Sigmoid colon (tissue), 7 donors: ENCODE results near the gene FCGR2B. TPM values are rescaled to one million over a fixed set of nuclear protein-coding genes. Genes with fewer than 3 reads are reported as not detected.
"Not testable (repeated sequence)": the region's sequence is repeated elsewhere in the genome, so short reads cannot be mapped to it uniquely, and the experiment has no call there.

Source experiments
- DNase-seq: peaks from one replicate; pipeline ENCODE4 v3.0.0-alpha.2; 2019
- H3K27ac ChIP-seq, 4 donors: fragments of 200-600 bp; sonication (generic); one replicate each; pipeline ENCODE4 v1.5.1; 2016 to 2019; ENCODE audit warnings: mild to moderate bottlenecking in 1 of 4
- H3K27me3 ChIP-seq, 3 donors: fragments of 200-600 bp; sonication (generic); one replicate each; pipeline ENCODE4 v1.5.1; 2019; ENCODE audit warnings: mild to moderate bottlenecking in 1 of 3
- H3K36me3 ChIP-seq, 4 donors: fragments of 200-600 bp; sonication (generic); one replicate each; pipeline ENCODE4 v1.5.1; 2016 to 2019
- H3K4me1 ChIP-seq, 4 donors: fragments of 200-600 bp; sonication (generic); one replicate each; pipeline ENCODE4 v1.5.1; 2017 to 2019
- H3K4me3 ChIP-seq, 4 donors: fragments of 200-600 bp; sonication (generic); one replicate each; pipeline ENCODE4 v1.5.1; 2017 to 2019; ENCODE audit warnings: mild to moderate bottlenecking in 2 of 4, moderate library complexity in 1 of 4
- H3K9me3 ChIP-seq, 4 donors: fragments of 200-600 bp in 3 of 4; sonication (generic) in 3 of 4; one replicate each; pipeline versions ENCODE4 v1.5.1 to v1.6.1; 2013 to 2019
- WGBS, 2 donors: extraction: QIAGEN DNeasy Blood & Tissue Kit; methylation state at CpG; one replicate each; pipeline ENCODE4 v1.1.7; 2013; 5-methylcytosine and 5-hydroxymethylcytosine counted together
- intact Hi-C: fragments of 100-400 bp; cut with DNase I; formaldehyde crosslinking; loops from one replicate; pipeline ENCODE4 v1.15.1; 2023
- polyA plus RNA-seq, 3 donors: library from polyadenylated mRNA; stranded (reverse); fragments of 200-250 nt; gene quantifications; one replicate each; pipeline ENCODE4 v1.2.3, GENCODE V29; 2013
- total RNA-seq, 4 donors: library from RNA; depleted of rRNA; stranded (reverse); fragments of >200 nt; gene quantifications; one replicate each; pipeline ENCODE4 v1.1.0, GENCODE V29; 2016
- donor health status: healthy with polysubstance abuse.
- donor health status: Bipolar disorder and iron deficiency.
- donor health status: healthy.

FCGR2B gene
- total and polyA plus RNA-seq, 7 donors = 6.4 to 42.1 (median 15.9) TPM

DNA sequence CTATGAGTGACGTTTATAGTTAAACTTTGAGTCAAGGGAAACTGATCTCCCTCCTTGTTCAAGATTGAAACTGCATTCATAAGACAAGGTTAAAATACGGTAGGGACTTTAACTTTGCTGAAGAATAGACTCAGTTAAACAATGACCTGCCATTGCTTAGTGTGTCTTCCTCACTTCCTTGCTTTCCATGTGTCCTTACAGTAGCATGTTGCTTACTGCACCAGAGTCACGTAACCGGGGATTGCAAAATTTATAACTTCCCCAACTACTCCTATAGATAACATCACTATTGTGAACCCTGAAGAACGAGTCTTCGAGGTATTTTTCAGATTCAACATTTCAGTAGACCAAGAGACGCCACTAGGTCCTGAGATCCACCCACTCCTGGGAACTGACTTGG, 9.4 kb upstream of the FCGR2B start:
- H3K4me3 ChIP-seq, H3K27ac ChIP-seq, H3K27me3 ChIP-seq, DNase-seq, H3K9me3 ChIP-seq, H3K36me3 ChIP-seq, intact Hi-C loops, H3K4me1 ChIP-seq: not testable (repeated sequence)
- WGBS, 2 donors = 40 to 54% methylated on average over 2 of the region's 7 CpGs

DNA sequence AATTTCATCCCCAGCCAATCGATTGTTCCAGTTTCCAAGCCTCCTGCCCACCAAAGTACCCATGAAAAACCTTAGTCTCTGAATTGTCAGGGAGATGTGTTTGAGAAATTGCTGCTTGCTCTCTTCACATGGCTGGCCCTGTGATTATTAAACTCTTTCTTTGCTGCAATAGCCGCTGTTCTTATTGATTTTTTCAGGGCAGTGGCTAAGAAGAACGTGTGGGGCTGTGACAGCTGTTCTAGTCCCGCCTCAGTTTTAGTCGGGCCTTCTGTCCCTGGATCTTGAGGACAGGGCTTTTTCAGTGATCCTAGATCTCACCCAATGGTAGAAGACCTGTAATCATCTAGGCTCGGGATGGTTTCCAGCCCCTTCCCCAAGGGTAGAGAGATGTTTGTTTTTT, 9.0 kb upstream of the FCGR2B start:
- H3K27me3 ChIP-seq, H3K27ac ChIP-seq, intact Hi-C loops, DNase-seq, H3K4me1 ChIP-seq, H3K36me3 ChIP-seq, H3K9me3 ChIP-seq, H3K4me3 ChIP-seq: not testable (repeated sequence)
- 57 to 60% methylated on average over 6 of the region's 6 CpGs for whole genome bisulfite sequencing, 2 donors

DNA sequence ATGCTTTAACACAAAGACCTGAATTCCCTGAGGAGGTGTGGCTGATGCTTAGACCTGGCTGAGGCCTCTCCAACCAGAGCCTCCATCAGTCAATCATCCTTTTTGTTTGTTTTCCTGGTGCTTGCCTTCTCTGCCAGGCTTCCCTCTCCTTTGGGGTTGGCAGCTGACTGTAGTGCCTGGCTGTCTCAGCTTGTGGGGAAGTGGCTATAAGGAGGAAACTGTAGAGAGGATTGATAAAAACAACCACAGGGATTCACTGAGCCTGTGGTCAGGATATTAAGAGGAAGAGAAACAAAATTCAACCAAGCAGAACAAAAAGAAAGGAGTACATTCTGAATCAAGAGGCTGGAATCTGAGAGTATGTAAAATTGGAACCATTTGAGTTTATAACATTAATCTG, 4.4 kb upstream of the FCGR2B start:
- H3K4me1 ChIP-seq, intact Hi-C loops, H3K27me3 ChIP-seq, H3K9me3 ChIP-seq, H3K27ac ChIP-seq, H3K4me3 ChIP-seq, H3K36me3 ChIP-seq, DNase-seq: not testable (repeated sequence)

DNA sequence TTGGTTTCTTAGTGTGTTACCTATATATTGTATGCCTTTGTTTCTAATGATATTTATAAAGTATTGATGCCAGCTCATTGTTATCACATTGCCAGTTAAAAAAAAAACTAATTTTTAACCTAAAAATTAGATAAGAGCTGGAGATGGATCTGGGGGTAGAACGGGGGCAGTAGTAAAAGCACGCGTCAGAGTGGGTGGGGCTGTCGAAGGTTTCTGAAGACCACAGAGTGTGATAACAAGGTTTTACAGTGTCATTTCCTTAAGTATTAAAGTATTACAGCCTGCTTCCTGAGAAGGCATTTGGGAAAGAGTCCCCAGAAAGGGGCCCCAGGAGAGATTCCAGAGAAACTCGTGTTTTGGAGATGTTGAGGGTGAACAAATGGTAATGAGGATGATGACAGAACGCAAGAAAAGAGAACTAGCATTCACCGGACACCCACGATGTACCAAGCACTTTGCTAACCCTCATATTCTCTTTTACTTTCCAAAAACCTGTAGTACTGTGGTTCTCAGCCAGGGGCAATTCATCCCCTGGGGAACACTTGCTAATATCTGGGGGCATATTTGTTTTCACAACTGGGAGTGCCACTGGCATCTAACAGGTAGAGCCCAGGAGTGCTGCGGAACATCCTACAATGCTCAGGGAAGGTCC, 1.2 kb upstream of the FCGR2B start:
- H3K4me1 ChIP-seq, DNase-seq, H3K9me3 ChIP-seq, H3K27ac ChIP-seq, H3K36me3 ChIP-seq, intact Hi-C loops, H3K4me3 ChIP-seq, H3K27me3 ChIP-seq: not testable (repeated sequence)
- 30 to 70% methylated on average over 2 to 3 of the region's 9 CpGs for WGBS, 2 donors

DNA sequence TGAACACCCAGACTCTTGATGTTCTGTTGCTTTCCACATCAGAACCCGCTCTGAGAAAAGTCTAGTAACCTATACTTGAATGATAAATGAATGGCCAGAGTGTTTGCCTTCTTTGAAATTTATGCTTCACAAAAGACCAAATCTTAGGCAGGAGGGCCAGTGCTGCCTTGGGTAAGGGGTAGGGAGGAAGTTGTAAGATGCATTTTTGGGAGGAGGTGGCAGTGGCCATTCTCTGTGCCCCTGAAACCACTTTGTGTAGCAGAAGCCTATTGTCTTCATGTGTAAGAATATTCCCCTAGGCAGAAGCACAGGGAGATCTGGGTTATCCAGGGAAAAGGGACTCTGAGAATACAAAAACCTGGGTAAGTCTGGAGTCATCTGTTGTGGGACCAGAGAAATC, 626 bp downstream of the FCGR2B start:
- H3K36me3 ChIP-seq, H3K4me3 ChIP-seq, H3K9me3 ChIP-seq, H3K4me1 ChIP-seq, H3K27me3 ChIP-seq, H3K27ac ChIP-seq, DNase-seq, intact Hi-C loops: not testable (repeated sequence)
- no CpG with 5 or more reads among the region's 1 CpG for WGBS, 2 donors

DNA sequence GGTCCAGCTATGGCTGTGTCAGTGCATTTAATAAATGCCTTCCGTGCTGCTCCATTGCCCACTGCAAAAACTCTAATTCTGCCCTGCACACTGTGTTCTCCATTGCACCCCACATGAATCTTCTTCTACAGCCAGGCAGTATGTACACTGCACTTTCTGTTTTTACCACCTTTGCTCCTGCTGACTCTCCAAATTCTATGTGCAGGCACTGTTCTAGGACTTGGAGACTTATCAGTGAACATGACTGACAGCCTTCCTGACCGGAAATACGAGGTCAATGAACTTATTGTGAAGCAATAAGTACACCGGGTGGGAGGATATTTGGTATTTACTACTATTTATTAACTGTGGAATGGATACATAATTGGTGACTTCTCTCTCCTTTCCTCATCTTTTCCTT, 1.7 kb downstream of the FCGR2B start:
- DNase-seq, H3K27ac ChIP-seq, H3K27me3 ChIP-seq, H3K36me3 ChIP-seq, intact Hi-C loops, H3K4me3 ChIP-seq, H3K4me1 ChIP-seq, H3K9me3 ChIP-seq: not testable (repeated sequence)
- WGBS, 2 donors = no CpG with 5 or more reads among the region's 4 CpGs

DNA sequence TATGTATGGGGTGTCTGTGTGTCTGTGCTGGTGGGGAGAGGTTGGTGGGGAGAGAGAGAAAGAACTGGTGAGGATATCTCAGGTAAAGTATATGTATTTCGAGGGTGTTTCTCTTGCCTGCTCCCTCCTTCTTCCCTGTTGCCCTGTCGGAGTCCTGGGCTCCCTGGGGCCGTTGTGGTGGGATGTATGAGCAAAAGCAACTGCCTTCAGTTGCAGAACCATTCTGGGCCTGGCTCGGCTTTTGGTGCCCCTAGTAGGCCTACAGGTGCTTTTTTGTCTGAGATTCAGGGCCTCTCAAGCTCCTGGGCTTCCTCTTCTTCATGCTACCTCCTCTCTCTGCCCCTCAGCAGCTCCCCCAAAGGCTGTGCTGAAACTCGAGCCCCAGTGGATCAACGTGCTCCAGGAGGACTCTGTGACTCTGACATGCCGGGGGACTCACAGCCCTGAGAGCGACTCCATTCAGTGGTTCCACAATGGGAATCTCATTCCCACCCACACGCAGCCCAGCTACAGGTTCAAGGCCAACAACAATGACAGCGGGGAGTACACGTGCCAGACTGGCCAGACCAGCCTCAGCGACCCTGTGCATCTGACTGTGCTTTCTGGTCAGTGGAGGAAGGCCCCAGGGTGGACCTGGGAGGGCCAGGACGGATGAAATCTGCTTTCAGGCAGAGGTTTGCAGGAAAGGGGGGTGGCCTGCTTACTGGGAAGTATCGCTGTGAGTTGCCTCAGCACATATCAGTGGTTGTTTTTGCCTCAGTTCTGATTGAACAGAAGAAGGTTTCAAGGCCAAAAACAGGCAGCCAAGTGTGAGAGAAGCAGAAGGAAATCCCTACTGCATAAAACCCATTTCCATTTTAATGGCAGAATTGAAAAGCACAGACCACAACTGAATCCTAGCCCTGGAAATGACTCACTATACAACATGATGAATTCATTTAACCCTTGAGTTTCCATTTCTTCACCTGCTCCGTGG, 8.4 kb downstream of the FCGR2B start:
- WGBS, 2 donors = 81 to 82% methylated on average over 12 of the region's 15 CpGs
- H3K9me3 ChIP-seq, DNase-seq, H3K36me3 ChIP-seq, H3K4me3 ChIP-seq, H3K27ac ChIP-seq, H3K27me3 ChIP-seq, intact Hi-C loops, H3K4me1 ChIP-seq: not testable (repeated sequence)

DNA sequence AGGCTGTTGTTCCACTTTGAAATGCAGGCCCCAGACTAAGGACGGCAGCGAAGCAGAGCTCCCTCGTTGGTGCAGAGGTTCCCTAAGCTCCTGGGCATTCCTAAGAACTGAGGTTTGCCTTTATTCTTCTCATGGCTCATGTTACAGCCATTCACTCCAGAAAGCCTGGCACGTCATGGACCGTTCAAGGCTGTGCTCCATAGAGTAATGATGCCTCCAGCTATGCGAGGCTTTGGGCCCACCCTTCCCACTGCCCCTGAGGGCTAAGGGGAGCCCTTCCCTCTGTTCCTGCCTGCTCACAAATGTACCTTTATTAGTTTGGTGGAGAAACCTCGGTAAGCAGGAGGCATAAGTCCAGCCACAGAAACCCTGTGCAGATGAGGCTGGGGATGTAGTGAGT, 10.5 kb downstream of the FCGR2B start:
- intact Hi-C loops, H3K27ac ChIP-seq: not testable (repeated sequence)
- 87 to 92% methylated on average over 6 to 7 of the region's 7 CpGs for WGBS, 2 donors

DNA sequence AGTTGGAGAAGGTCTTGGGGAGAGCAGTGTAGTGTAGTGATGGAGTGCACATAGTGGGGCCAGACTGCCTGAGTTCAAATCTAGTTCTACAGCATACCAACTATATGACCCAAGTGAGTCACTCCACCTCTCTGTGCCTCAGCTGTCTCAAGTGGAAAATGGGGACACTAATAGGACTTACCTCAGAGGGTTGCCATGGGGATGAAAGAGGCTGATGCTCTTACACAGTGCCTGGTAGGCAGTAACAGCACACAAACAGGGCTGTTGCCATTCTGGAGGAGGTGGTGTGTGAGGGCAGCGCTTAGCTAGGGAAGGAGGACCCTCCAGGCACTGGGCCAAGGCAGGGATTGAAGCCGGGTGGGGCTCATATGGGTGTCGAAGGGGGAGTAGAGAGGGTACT, 11.5 kb downstream of the FCGR2B start:
- H3K27ac ChIP-seq, intact Hi-C loops, H3K36me3 ChIP-seq, H3K27me3 ChIP-seq, H3K4me1 ChIP-seq, H3K9me3 ChIP-seq, DNase-seq, H3K4me3 ChIP-seq: not testable (repeated sequence)
- WGBS, 2 donors = 80 to 94% methylated on average over 2 of the region's 3 CpGs

More for the DNA sequence above, 10.5 kb downstream of the FCGR2B start:
- H3K4me1 ChIP-seq, DNase-seq, H3K27me3 ChIP-seq, H3K9me3 ChIP-seq, H3K4me3 ChIP-seq, H3K36me3 ChIP-seq: not testable (repeated sequence)

DNA sequence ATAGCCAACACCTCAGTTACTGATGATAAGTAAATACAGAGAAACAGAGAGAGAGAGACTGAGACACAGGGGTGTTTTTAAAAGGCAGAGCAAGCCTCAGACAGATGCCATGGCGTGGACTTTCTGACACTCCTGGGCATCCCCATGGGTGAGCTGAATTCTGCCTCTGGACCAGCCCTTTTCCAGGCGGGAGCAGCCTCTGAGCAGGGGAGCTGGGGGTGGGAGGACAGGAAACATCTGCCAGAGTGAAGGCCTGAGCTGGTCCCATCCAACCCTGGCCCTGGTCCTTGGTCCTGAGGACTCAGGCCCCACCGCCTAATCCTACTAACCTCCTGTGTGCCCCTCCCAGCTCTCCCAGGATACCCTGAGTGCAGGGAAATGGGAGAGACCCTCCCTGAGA, 12.0 kb downstream of the FCGR2B start:
- 76 to 93% methylated on average over 3 of the region's 3 CpGs for WGBS, 2 donors

More for the DNA sequence above, 12.0 kb downstream of the FCGR2B start:
- H3K27me3 ChIP-seq, H3K36me3 ChIP-seq, intact Hi-C loops, H3K4me1 ChIP-seq, H3K27ac ChIP-seq, H3K4me3 ChIP-seq, DNase-seq, H3K9me3 ChIP-seq: not testable (repeated sequence)
